ENCODE data around the gene EEF2KMT. TPM values are rescaled to one million over a fixed set of nuclear protein-coding genes. Genes with fewer than 3 reads are reported as not detected.
"Not testable (repeated sequence)": the region's sequence is repeated elsewhere in the genome, so short reads cannot be mapped to it uniquely, and the experiment has no call there.

The EEF2KMT gene
- total and polyA plus RNA-seq, 2 of the 8 experiments (the other 6 are each of a cell fraction or from before 2014, with no cell fraction given): 35.8 to 37.0 TPM

DNA sequence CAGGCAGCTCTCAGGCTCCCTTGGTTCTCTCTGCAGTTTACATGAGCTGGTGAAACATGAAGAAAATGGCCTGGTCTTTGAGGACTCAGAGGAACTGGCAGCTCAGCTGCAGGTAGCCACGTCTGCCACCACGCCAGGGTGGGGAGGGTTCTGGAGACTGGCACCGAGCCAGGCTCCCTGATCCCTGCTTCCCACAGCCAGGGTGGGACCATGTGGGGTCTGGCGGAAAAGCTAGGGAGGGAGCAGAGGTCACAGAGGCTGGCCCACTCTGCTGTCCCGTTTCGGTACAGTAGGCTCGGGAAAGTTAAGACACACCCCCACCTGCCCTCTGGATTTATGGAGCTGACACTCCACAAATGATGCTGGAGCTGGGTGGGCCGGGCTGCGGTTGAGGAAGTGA is 13.9 kb downstream of the EEF2KMT start:
- not testable (repeated sequence) for H4K20me1 ChIP-seq (replicated peaks in 1 of 2; ENCODE audit: control insufficient read depth in 1 of 2, insufficient read depth in 2 of 2, low read length in 2 of 2); H2BK12ac ChIP-seq (ENCODE audit: low read depth, low read length); H3K4ac ChIP-seq (replicated peaks; ENCODE audit: insufficient read length, low read depth, low read length); H3K4me3 ChIP-seq (ENCODE audit: extremely low read depth in 1 of 4, insufficient read depth in 2 of 4, low read depth in 3 of 4, low read length in 4 of 4); H2AK5ac ChIP-seq (ENCODE audit: low read depth, low read length); DNase-seq (ENCODE audit: low read depth in 1 of 2, low spot score in 2 of 2); H2BK20ac ChIP-seq (ENCODE audit: low read length); H3K9ac ChIP-seq (replicated peaks in 1 of 4; ENCODE audit: extremely low read depth in 1 of 4, low read depth in 3 of 4, low read length in 3 of 4); H3K79me2 ChIP-seq (ENCODE audit: control insufficient read depth in 1 of 2, insufficient read depth in 2 of 2, low read length in 2 of 2); FAIRE-seq; H2BK15ac ChIP-seq (ENCODE audit: low read length); H2BK120ac ChIP-seq (replicated peaks; ENCODE audit: low read depth, low read length); H4K91ac ChIP-seq (replicated peaks; ENCODE audit: insufficient read length, low read length); H3K18ac ChIP-seq (ENCODE audit: extremely low read depth, low read length); H3K56ac ChIP-seq (replicated peaks; ENCODE audit: insufficient read length, low read depth, low read length); H3K23me2 ChIP-seq (ENCODE audit: low read depth, low read length); H3K23ac ChIP-seq (ENCODE audit: insufficient read length); H3K79me1 ChIP-seq (ENCODE audit: low read depth, low read length); H3K4me1 ChIP-seq (replicated peaks in 1 of 4; ENCODE audit: control insufficient read depth in 3 of 4, insufficient read depth in 4 of 4, low read length in 3 of 4); H3K9me3 ChIP-seq (ENCODE audit: insufficient read depth in 2 of 2, low read depth in 1 of 2, low read length in 1 of 2); H3K4me2 ChIP-seq (ENCODE audit: insufficient read depth in 1 of 2, low read depth in 2 of 2, low read length in 2 of 2); H2BK5ac ChIP-seq (ENCODE audit: low read depth, low read length); H3K27ac ChIP-seq (ENCODE audit: low read depth, low read length); H4K8ac ChIP-seq (ENCODE audit: extremely low read depth, insufficient read depth, low read length); H3K14ac ChIP-seq (ENCODE audit: insufficient read length); H4K5ac ChIP-seq (ENCODE audit: insufficient read length, low read depth, low read length); H3K27me3 ChIP-seq (replicated peaks in 1 of 4; ENCODE audit: control insufficient read depth in 3 of 4, extremely low read depth in 1 of 4, insufficient read depth in 3 of 4, low read length in 3 of 4); H2AFZ ChIP-seq (ENCODE audit: low read length)
- peaks cover 0 to 23% (median 5%) of the 10 kb centered on the region in 4 experiments; a peak in 3 of 8 replicates for H3K36me3 ChIP-seq (ENCODE audit: control insufficient read depth in 2 of 4, insufficient read depth in 4 of 4, low read length in 3 of 4)
- ChIA-PET POLR2A (ENCODE audit: partially characterized antibody) (interaction anchor here (1.2 to 1.6 kb wide), 2 partner anchors 12 to 27 kb away, joined by 3 read pairs; partner anchors contain the start of gene ALG1), CTCF (ENCODE audit: partially characterized antibody) (interaction anchor here (2.1 to 27.9 kb wide), 2 partner anchors 10 to 30 kb away, joined by 5 to 625 read pairs; partner anchors contain the start of gene C16orf89)
- WGBS, 2 experiments (ENCODE audit: extremely low coverage in 1 of 2, insufficient coverage in 1 of 2, insufficient read length in 1 of 2, insufficient replicate concordance in 2 of 2, low coverage in 1 of 2, low lambda C conversion rate in 2 of 2, missing lambda C conversion rate in 1 of 2): 89% methylated on average over 9 of the region's 9 CpGs; no CpG with 5 or more reads in 1 of the 2 experiments

DNA sequence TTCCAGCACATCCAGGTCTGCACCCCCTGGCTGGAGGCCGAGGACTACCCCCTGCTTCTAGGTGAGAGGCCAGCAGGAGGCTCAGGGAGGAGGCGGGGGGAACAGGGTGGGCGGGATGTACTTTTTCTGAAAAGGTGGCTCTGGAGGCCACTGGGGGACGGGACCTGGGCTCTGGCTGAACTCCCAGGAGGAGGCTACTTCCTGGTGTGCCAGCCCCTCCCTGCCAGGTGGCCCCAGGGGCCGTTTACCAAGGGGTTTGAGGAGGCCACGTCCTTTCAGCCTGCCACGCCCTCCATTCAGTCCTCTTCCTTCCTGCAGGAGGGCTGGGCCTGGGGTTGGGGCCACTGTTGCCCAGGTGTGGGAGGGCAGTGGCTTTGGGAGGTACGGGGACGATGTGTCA is 16.6 kb downstream of the EEF2KMT start:
- FAIRE-seq; H3K79me1 ChIP-seq (ENCODE audit: low read depth, low read length); H3K4me3 ChIP-seq (ENCODE audit: extremely low read depth in 1 of 4, insufficient read depth in 2 of 4, low read depth in 3 of 4, low read length in 4 of 4); H2BK120ac ChIP-seq (replicated peaks; ENCODE audit: low read depth, low read length); H3K79me2 ChIP-seq (ENCODE audit: control insufficient read depth in 1 of 2, insufficient read depth in 2 of 2, low read length in 2 of 2); H2BK5ac ChIP-seq (ENCODE audit: low read depth, low read length); H4K5ac ChIP-seq (ENCODE audit: insufficient read length, low read depth, low read length); H3K56ac ChIP-seq (replicated peaks; ENCODE audit: insufficient read length, low read depth, low read length); H3K18ac ChIP-seq (ENCODE audit: extremely low read depth, low read length); H3K27me3 ChIP-seq (replicated peaks in 1 of 4; ENCODE audit: control insufficient read depth in 3 of 4, extremely low read depth in 1 of 4, insufficient read depth in 3 of 4, low read length in 3 of 4); H3K4ac ChIP-seq (replicated peaks; ENCODE audit: insufficient read length, low read depth, low read length); POLR2A ChIA-PET (ENCODE audit: partially characterized antibody); H3K4me1 ChIP-seq (replicated peaks in 1 of 4; ENCODE audit: control insufficient read depth in 3 of 4, insufficient read depth in 4 of 4, low read length in 3 of 4); H2AK5ac ChIP-seq (ENCODE audit: low read depth, low read length); H4K91ac ChIP-seq (replicated peaks; ENCODE audit: insufficient read length, low read length); H3K14ac ChIP-seq (ENCODE audit: insufficient read length); H3K23me2 ChIP-seq (ENCODE audit: low read depth, low read length); H3K9ac ChIP-seq (replicated peaks in 1 of 4; ENCODE audit: extremely low read depth in 1 of 4, low read depth in 3 of 4, low read length in 3 of 4); H2BK20ac ChIP-seq (ENCODE audit: low read length); H4K8ac ChIP-seq (ENCODE audit: extremely low read depth, insufficient read depth, low read length); H2BK12ac ChIP-seq (ENCODE audit: low read depth, low read length); H4K20me1 ChIP-seq (replicated peaks in 1 of 2; ENCODE audit: control insufficient read depth in 1 of 2, insufficient read depth in 2 of 2, low read length in 2 of 2); H2BK15ac ChIP-seq (ENCODE audit: low read length); H3K27ac ChIP-seq (ENCODE audit: low read depth, low read length); H3K4me2 ChIP-seq (ENCODE audit: insufficient read depth in 1 of 2, low read depth in 2 of 2, low read length in 2 of 2); DNase-seq (ENCODE audit: low read depth in 1 of 2, low spot score in 2 of 2); H3K23ac ChIP-seq (ENCODE audit: insufficient read length); H3K9me3 ChIP-seq (ENCODE audit: insufficient read depth in 2 of 2, low read depth in 1 of 2, low read length in 1 of 2); H2AFZ ChIP-seq (ENCODE audit: low read length): not testable (repeated sequence)
- CTCF ChIA-PET (ENCODE audit: partially characterized antibody): interaction anchor here (2.2 to 27.9 kb wide), 2 partner anchors 12 to 28 kb away, joined by 5 to 625 read pairs; partner anchors contain the start of gene C16orf89
- H3K36me3 ChIP-seq (ENCODE audit: control insufficient read depth in 2 of 4, insufficient read depth in 4 of 4, low read length in 3 of 4): peaks cover 0 to 23% (median 12%) of the 10 kb centered on the region in 4 experiments; a peak in 6 of 8 replicates
- 85% methylated on average over 2 of the region's 9 CpGs; no CpG with 5 or more reads in 1 of the 2 experiments for WGBS, 2 experiments (ENCODE audit: extremely low coverage in 1 of 2, insufficient coverage in 1 of 2, insufficient read length in 1 of 2, insufficient replicate concordance in 2 of 2, low coverage in 1 of 2, low lambda C conversion rate in 2 of 2, missing lambda C conversion rate in 1 of 2)

Measured in H1 (cell line).